Mesenchymal stem cell (in vitro differentiated cells and primary cell): ENCODE results near the gene LRP4.

ENCODE experiments used
- DNase-seq: peaks from one replicate; pipeline ENCODE4 v3.0.0-alpha.2; 2013
- H2AFZ ChIP-seq: one replicate; pipeline ENCODE4 v1.6.1; 2013; ENCODE audit warnings: low read depth, mild to moderate bottlenecking, control low read depth, inconsistent platforms, low read length, moderate library complexity
- H2AK5ac ChIP-seq: 2 replicates; pipeline ENCODE4 v1.6.1; 2013; ENCODE audit warnings: low read length, moderate library complexity, mild to moderate bottlenecking, inconsistent platforms; ENCODE audit not compliant: severe bottlenecking
- H2BK120ac ChIP-seq: one replicate; pipeline ENCODE4 v1.6.1; 2013; ENCODE audit warnings: low read depth, mild to moderate bottlenecking, inconsistent platforms, low read length, moderate library complexity
- H2BK12ac ChIP-seq, 2 experiments: one replicate each; pipeline ENCODE4 v1.6.1; 2013; ENCODE audit warnings: inconsistent platforms in 2 of 2, low read length in 2 of 2, mild to moderate bottlenecking in 2 of 2, moderate library complexity in 2 of 2, control low read depth in 1 of 2
- H2BK15ac ChIP-seq: one replicate; pipeline ENCODE4 v1.6.1; 2013; ENCODE audit warnings: mild to moderate bottlenecking, low read depth, inconsistent platforms; ENCODE audit not compliant: poor library complexity, severe bottlenecking
- H2BK5ac ChIP-seq: 2 replicates; pipeline ENCODE4 v1.6.1; 2013; ENCODE audit warnings: low read depth, mild to moderate bottlenecking, low read length, control low read depth, inconsistent platforms; ENCODE audit not compliant: poor library complexity, severe bottlenecking
- H3K14ac ChIP-seq, 2 experiments: one replicate each; pipeline ENCODE4 v1.6.1; 2013; ENCODE audit warnings: inconsistent platforms in 2 of 2, low read length in 2 of 2, control low read depth in 1 of 2, mild to moderate bottlenecking in 1 of 2, moderate library complexity in 1 of 2
- H3K18ac ChIP-seq, 2 experiments: one replicate each; pipeline ENCODE4 v1.6.1; 2013; ENCODE audit warnings: inconsistent platforms in 2 of 2, low read length in 2 of 2, control low read depth in 1 of 2, low read depth in 1 of 2, mild to moderate bottlenecking in 1 of 2
- H3K23ac ChIP-seq, 2 experiments: one replicate each; pipeline ENCODE4 v1.6.1; 2013; ENCODE audit warnings: inconsistent platforms in 2 of 2, low read length in 2 of 2, mild to moderate bottlenecking in 2 of 2, moderate library complexity in 2 of 2, control low read depth in 1 of 2
- H3K27ac ChIP-seq: 2 replicates; pipeline ENCODE4 v1.5.1; 2013; ENCODE audit warnings: mild to moderate bottlenecking, moderate library complexity, low read length, control low read depth, inconsistent platforms; ENCODE audit not compliant: poor library complexity, severe bottlenecking
- H3K27me3 ChIP-seq, 2 experiments: 2 replicates each; pipeline versions ENCODE4 v1.6.1 to v1.7.0; 2013; ENCODE audit warnings: low read length in 2 of 2, mild to moderate bottlenecking in 2 of 2, moderate library complexity in 2 of 2, control low read depth in 1 of 2, inconsistent platforms in 1 of 2; ENCODE audit not compliant: control insufficient read depth in 1 of 2, insufficient read depth in 1 of 2
- H3K36me3 ChIP-seq, 2 experiments: 2 replicates each; pipeline versions ENCODE4 v1.6.1 to v1.7.0; 2013; ENCODE audit warnings: low read length in 2 of 2, control low read depth in 1 of 2, inconsistent platforms in 1 of 2, low read depth in 1 of 2, mild to moderate bottlenecking in 1 of 2; ENCODE audit not compliant: insufficient read depth in 2 of 2, control insufficient read depth in 1 of 2
- H3K4ac ChIP-seq, 2 experiments: one replicate each; pipeline ENCODE4 v1.6.1; 2013; ENCODE audit warnings: inconsistent platforms in 2 of 2, low read length in 2 of 2, mild to moderate bottlenecking in 2 of 2, moderate library complexity in 2 of 2, control low read depth in 1 of 2, low read depth in 1 of 2
- H3K4me1 ChIP-seq: 2 replicates; pipeline ENCODE4 v1.6.1; 2013; ENCODE audit warnings: low read depth, low read length, control low read depth; ENCODE audit not compliant: control insufficient read depth, insufficient read depth
- H3K4me2 ChIP-seq: 2 replicates; pipeline ENCODE4 v1.6.1; 2013; ENCODE audit warnings: low read length, mild to moderate bottlenecking, inconsistent platforms; ENCODE audit not compliant: poor library complexity, severe bottlenecking
- H3K4me3 ChIP-seq, 2 experiments: 2 replicates each; pipeline versions ENCODE4 v1.5.1 to v1.7.0; 2013; ENCODE audit warnings: low read length in 2 of 2, mild to moderate bottlenecking in 2 of 2, control low read depth in 1 of 2, low read depth in 1 of 2; ENCODE audit not compliant: insufficient read depth in 1 of 2
- H3K79me1 ChIP-seq: replicated peaks from 2 replicates; pipeline ENCODE4 v1.6.1; 2013; ENCODE audit warnings: mild to moderate bottlenecking, control low read depth, low read length, inconsistent platforms; ENCODE audit not compliant: poor library complexity, severe bottlenecking
- H3K9ac ChIP-seq: 2 replicates; pipeline ENCODE4 v1.7.0; 2013; ENCODE audit warnings: mild to moderate bottlenecking, low read length, moderate library complexity
- H3K9me3 ChIP-seq: 2 replicates; pipeline ENCODE4 v1.7.0; 2013; ENCODE audit warnings: mild to moderate bottlenecking, low read length; ENCODE audit not compliant: control insufficient read depth
- H4K8ac ChIP-seq: one replicate; pipeline ENCODE4 v1.6.1; 2013; ENCODE audit warnings: inconsistent platforms, mild to moderate bottlenecking, low read length, moderate library complexity
- H4K91ac ChIP-seq: one replicate; pipeline ENCODE4 v1.6.1; 2013; ENCODE audit warnings: mild to moderate bottlenecking, low read length, inconsistent platforms
- WGBS: methylation state at CpG from one replicate; pipeline ENCODE4 v1.1.7; 2013; ENCODE audit warnings: mixed read lengths; 5-methylcytosine and 5-hydroxymethylcytosine counted together

LRP4 gene

GRCh38 chr11:46874586-46874985 lies 43.8 kb downstream of the LRP4 start:
- no peak overlapping the region for H3K18ac ChIP-seq
- H2AFZ ChIP-seq: no peak overlapping the region
- no peak overlapping the region for H3K4me2 ChIP-seq
- H3K14ac ChIP-seq: no peak overlapping the region
- peaks cover 53 to 77% of the 10 kb centered on the region in 2 experiments for H3K36me3 ChIP-seq
- no peaks in the 10 kb centered on the region for H3K79me1 ChIP-seq
- no peak overlapping the region for H3K4ac ChIP-seq
- H3K27ac ChIP-seq: no peak overlapping the region
- no peak overlapping the region for H4K8ac ChIP-seq
- DNase-seq: no peak
- no peak overlapping the region for H2AK5ac ChIP-seq
- no peak overlapping the region for H2BK15ac ChIP-seq
- H4K91ac ChIP-seq: no peak overlapping the region
- no peak overlapping the region for H2BK120ac ChIP-seq
- H3K9ac ChIP-seq: no peak overlapping the region
- no peaks in the 10 kb centered on the region for H3K9me3 ChIP-seq
- WGBS: 97% methylated on average over 6 of the region's 6 CpGs
- no peaks in the 10 kb centered on the region for H3K27me3 ChIP-seq
- no peak overlapping the region for H2BK12ac ChIP-seq
- no peak overlapping the region for H3K23ac ChIP-seq
- H3K4me3 ChIP-seq: no peak overlapping the region
- H3K4me1 ChIP-seq: peaks cover 6% of the 10 kb centered on the region
- no peak overlapping the region for H2BK5ac ChIP-seq

GRCh38 chr11:46868912-46869311 lies 49.4 kb downstream of the LRP4 start:
- Histone ChIP-seq H2BK12ac (no peak overlapping the region), H3K14ac (no peak overlapping the region), H2BK120ac (no peak overlapping the region), H3K4me3 (no peak overlapping the region), H2BK15ac (no peak overlapping the region), H3K4me2 (no peak overlapping the region), H2BK5ac (no peak overlapping the region), H3K9me3 (no peaks in the 10 kb centered on the region), H3K79me1 (no peaks in the 10 kb centered on the region), H3K27ac (no peak overlapping the region), H3K23ac (no peak overlapping the region), H3K27me3 (no peaks in the 10 kb centered on the region), H3K18ac (no peak overlapping the region), H2AFZ (no peak overlapping the region), H3K36me3 (peaks cover 38 to 62% of the 10 kb centered on the region in 2 experiments), H4K8ac (no peak overlapping the region), H3K4ac (no peak overlapping the region), H3K9ac (no peak overlapping the region), H2AK5ac (no peak overlapping the region), H4K91ac (no peak overlapping the region), H3K4me1 (peaks cover 2% of the 10 kb centered on the region)
- DNase-seq: no peak
- 98% methylated on average over 6 of the region's 6 CpGs for WGBS

- no peak overlapping the region for H3K4me3 ChIP-seq
- H3K4me2 ChIP-seq: no peak overlapping the region
- H3K23ac ChIP-seq: no peak overlapping the region
- peak overlapping the region; percentile 8 for H3K9ac ChIP-seq
- H3K18ac ChIP-seq: no peak overlapping the region
- H3K9me3 ChIP-seq: no peaks in the 10 kb centered on the region
- WGBS: 97% methylated on average over 2 of the region's 2 CpGs
- no peak overlapping the region for H2BK12ac ChIP-seq
- H2AK5ac ChIP-seq: no peak overlapping the region
- H2BK120ac ChIP-seq: no peak overlapping the region
- H3K27ac ChIP-seq: no peak overlapping the region
- H3K14ac ChIP-seq: no peak overlapping the region
- no peaks in the 10 kb centered on the region for H3K79me1 ChIP-seq
- DNase-seq: peak; percentile 63
- peaks cover 27 to 46% of the 10 kb centered on the region in 2 experiments for H3K36me3 ChIP-seq
- H4K8ac ChIP-seq: no peak overlapping the region
- no peak overlapping the region for H2BK15ac ChIP-seq
- H3K4me1 ChIP-seq: peaks cover 2% of the 10 kb centered on the region
- no peak overlapping the region for H3K4ac ChIP-seq
- no peaks in the 10 kb centered on the region for H3K27me3 ChIP-seq
- H2AFZ ChIP-seq: no peak overlapping the region
- H4K91ac ChIP-seq: no peak overlapping the region
- H2BK5ac ChIP-seq: no peak overlapping the region
Observed at GRCh38 chr11:46865340-46865739, 53.0 kb downstream of the LRP4 start.

GRCh38 chr11:46860218-46860617 lies 58.1 kb downstream of the LRP4 start:
- Histone ChIP-seq H3K14ac (no peak overlapping the region), H2BK15ac (no peak overlapping the region), H3K4me1 (peaks cover 2% of the 10 kb centered on the region), H2BK5ac (no peak overlapping the region), H3K4me3 (no peak overlapping the region), H3K27me3 (no peaks in the 10 kb centered on the region), H2BK120ac (no peak overlapping the region), H3K36me3 (peaks cover 26 to 48% of the 10 kb centered on the region in 2 experiments), H3K4me2 (no peak overlapping the region), H3K18ac (no peak overlapping the region), H3K79me1 (no peaks in the 10 kb centered on the region), H3K9me3 (no peaks in the 10 kb centered on the region), H3K4ac (no peak overlapping the region), H2BK12ac (no peak overlapping the region), H3K27ac (no peak overlapping the region), H4K8ac (no peak overlapping the region), H4K91ac (no peak overlapping the region), H3K23ac (no peak overlapping the region), H2AFZ (no peak overlapping the region), H2AK5ac (no peak overlapping the region), H3K9ac (no peak overlapping the region)
- WGBS: 91% methylated on average over 3 of the region's 4 CpGs
- no peak for DNase-seq
